Activated CD4-positive, CD25-positive, alpha-beta regulatory T cell treated with anti-CD3 and anti-CD28 coated beads, Interleukin-2, amount 50 U/mL, for 24 hours (primary cell): ENCODE data around the gene HNRNPLL.
A peak's percentile ranks its signal among the peaks of the same experiment; 100 is the strongest.
"Not testable (repeated sequence)": the region's sequence is repeated elsewhere in the genome, so short reads cannot be mapped to it uniquely, and the experiment has no call there.

Experiments used
- ATAC-seq, 2 donors: fragments of 150-1000 bp; cut with Tn5 transposase; one replicate each; pipeline ENCODE4 v1.10.0; 2021; ENCODE audit warnings: mild to moderate bottlenecking in 1 of 2, moderate library complexity in 1 of 2

The HNRNPLL gene

DNA sequence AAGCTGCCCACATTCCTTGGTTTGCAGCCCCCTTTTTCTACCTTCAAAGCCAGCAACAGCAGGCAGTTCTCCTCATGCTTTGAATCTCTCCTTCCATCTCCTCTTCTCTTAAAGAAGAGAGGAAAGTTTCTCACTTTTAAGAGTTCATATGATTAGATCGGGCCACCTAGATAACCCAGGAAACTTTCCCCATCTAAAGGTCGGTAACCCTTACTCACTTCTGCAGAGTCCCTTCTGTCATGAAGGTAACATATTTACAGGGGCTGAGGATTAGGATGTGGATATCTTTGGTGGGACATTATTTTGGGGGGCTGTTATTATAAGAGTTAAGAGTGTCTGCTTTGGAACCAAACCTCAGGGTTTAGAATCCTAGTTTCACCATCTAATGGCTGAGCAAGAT lies 51.0 kb downstream of the HNRNPLL start:
- peak in 1 of 2 donors; percentile 24 for ATAC-seq

DNA sequence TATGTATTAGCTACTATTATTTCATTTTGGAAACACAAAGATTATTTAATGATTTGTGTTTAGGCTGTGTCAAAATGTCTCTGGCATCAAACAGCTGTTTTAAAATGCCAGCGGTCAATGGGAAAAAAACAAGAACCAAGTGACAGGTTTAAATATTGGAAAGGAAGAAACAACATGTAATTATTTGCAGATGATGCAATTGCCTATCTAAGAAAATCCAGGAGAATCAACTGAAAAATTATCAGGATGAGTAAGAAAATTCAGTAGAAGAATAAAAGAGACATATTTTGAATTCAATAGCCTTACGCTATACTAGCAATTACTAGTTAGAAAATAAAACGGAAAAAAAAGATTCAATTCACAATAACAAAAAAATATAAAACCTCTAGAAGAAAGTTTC lies 51.6 kb downstream of the HNRNPLL start:
- no peak for ATAC-seq

DNA sequence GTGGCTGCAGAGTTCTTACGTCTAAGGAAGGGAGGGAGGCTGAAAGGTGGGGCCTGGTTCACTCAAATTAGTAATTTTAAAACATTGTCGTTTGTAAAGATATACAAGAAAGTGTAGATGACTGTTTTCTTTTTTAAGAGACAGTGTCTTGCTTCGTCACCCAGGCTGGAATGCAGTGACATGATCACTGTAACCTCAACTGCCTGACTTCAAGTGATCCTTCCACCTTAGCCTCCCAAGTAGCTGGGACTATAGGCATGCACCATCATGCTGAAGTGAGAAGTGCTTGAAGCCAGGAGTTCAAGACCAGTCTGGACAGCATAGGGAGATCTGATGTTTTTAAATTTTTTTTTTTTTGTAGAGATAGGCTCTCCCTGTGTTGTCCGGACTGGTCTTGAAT lies 52.9 kb downstream of the HNRNPLL start:
- no peak for ATAC-seq

DNA sequence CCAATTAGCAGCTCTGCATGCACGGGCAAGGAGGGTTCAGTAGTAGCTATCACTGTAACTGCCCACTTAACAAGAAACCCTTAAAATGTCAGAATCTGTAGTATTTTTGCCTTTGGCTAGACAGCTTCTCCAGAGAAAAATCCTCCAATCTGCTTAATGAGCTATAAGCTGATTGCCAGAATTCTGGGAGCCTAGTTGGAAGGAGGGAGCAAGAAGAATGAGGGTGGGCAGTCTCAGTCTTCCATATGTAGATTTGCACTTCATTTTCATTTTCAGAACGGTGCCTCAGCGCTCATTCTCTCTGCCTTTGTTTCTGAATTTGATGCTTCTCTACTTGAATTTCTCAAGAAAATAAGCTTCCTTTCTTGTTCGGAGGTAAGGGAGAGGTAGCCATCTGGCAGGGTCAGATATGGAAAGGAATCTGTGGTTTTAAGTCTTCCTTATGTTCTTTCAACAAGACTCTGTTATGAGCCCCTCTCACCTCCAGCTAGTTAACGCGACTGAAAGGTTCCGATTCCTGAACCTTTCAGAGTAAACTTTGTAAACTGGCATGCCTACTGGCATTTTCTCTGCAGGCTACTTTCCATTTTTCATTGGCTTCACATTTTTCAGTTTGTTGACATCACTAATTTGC lies 53.5 kb downstream of the HNRNPLL start:
- no peak for ATAC-seq

DNA sequence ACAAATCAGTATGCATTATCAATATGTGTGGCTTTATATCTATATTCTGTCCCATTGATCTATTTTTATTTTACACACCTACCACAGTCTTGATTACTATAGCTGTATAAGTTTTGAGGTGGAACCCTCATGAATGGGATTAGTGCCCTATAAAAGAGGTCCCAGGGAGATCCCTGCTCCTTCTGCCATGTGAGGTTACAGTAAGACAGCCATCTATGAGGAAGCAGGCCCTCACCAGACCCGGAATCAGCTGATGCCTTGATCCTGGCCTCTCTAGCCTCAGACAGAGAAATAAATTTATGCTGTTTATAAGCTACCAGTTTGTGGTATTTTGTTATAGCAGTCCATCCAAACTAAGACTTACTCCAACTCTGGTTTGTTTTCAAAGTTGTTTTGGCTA lies 54.9 kb downstream of the HNRNPLL start:
- ATAC-seq, result no peak

DNA sequence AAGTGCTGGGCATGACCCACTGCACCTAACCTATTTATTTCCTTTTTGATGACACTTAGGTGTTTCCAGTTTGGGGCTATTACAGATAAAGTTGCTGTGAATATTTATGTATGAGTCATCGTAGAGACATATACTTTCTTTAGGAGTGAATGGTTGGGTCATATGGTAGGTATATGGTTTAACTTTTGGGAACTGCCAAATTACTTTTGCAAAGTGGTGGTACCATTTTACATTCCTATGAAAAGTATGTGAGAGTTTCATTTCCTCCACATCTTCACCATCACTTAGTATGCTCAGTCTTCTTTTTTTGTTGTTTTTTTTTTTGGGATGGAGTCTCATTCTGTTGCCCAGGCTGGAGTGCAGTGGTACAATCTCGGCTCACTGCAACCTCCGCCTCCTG lies 56.1 kb downstream of the HNRNPLL start:
- peak; percentile 19 to 28 for ATAC-seq

DNA sequence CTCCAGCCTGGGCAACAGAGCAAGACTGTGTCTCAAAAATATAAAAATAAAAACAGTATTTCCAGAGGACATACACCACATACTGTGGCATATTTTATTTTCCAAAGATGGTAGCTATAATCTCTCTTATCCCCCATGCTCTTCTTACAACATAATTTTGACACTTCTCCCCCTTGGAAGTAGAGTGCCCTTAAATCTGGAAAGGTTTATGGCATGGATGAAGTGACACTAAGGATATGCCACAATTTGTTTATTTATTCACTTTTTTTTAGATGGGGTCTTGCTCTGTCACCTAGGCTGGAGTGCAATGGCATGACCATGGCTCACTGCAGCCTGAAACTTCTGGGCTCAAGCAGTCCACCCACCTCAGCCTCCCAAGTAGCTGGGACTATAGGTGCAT lies 56.7 kb downstream of the HNRNPLL start:
- ATAC-seq, result no peak

DNA sequence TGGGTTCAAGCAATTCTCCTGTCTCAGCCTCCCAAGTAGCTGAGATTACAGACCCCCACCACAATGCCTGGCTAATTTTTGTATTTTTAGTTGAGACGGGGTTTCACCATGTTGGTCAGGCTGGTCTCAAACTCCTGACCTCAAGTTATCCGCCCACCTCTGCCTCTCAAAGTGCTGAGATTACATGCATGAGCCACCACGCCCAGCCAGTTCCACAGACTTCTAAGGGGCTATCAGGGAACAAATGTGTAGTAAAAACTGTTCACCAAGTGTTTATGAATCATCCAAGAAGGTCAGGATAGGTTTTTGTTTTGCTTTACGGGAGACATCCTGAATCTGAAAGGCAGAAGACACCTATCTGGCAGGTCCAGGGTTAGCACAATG lies 60.5 kb downstream of the HNRNPLL start:
- peak in 1 of 2 donors; percentile 26 for ATAC-seq

DNA sequence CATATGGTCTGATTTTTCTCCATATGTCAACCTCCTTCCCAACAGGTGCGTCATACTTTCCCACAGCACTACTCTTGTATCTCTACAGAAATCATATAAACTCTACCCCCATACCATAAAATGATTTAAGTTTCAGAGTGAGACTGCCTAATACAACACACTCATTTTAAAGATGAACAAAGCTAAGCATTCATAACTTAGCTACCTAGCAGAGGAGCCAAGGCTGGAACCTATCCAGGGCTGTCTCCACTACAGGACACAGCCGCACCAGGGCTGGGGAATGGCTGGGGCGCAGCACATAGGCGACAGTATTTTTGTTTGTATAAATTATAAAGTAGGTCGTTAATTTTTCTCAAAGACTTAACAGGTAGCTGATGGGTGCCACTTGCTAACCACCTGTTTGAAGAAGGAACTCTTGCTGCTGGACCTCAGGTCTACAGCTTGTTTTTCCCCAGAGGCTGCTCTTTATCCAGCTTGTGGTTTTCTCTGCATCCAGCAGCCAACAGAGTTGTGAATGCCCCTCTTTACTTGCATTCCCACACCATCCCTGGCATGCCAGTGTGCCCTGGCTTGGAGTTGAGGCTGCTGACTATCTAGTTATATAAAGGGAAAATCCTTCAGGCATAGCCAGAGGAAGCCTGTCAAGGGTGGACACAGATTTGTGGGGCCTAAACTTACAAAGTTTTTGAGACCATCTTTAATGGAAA lies 62.0 kb downstream of the HNRNPLL start:
- ATAC-seq, result no peak

DNA sequence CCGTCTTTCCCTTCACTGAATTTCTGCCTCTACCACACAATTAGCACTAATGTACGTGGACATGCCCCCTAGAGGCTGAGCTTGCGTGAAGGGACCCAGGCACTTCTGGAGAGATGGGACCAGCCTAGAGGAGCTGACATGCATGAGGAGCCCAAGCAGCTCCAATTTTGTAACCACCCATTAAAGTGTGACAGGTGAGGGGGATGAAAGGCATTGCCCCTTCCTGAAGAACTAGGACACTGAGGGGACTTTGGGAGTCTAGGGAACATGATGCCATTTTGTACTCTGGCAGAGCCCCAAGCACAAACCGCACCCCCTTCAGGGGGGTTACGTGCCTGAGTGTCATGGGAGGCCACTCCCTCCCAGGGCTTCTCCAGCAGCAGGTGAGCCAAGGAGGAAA lies 63.6 kb downstream of the HNRNPLL start:
- ATAC-seq, result no peak

DNA sequence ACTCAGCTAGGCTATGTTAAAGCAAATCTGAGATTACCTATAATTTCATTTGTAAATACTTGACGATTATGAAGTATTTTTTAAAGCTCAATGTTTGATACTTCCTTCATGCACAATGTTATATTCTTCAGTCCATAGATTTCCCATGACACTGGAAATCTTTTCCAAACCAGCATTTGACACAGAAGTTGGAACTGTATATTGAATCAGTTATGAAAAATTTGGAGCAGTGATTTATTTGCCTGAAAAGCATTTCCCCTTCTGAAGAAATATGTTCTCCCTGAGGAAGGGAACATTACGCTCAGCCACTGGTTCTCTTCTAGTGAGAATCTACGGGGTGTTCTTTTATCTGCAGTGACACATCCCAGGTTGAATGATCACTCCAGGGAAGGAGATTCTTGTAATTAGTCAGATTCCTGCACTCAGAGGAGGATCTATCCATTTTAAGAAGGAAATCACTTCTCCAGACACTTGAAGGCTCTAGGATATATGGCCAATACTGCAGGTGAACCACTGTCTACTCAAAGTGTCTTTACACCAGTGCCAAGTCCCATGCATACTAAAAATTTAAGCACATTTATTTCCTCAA lies 64.7 kb downstream of the HNRNPLL start:
- ATAC-seq, result no peak

DNA sequence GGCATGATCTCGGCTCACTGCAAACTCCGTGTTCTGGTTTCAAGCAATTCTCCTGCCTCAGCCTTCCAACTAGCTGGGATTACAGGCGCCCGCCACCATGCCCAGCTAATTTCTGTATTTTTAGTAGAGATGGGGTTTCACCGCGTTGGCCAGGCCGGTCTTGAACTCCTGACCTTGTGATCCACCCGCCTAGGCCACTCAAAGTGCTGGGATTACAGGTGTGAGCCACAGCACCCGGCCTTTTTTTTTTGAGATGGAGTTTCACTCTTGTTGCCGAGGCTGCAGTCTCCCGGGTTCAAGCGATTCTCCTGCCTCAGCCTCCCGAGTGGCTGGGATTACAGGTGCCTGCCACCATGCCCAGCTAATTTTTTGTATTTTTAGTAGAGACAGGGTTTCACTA lies 65.4 kb downstream of the HNRNPLL start:
- not testable (repeated sequence) for ATAC-seq

DNA sequence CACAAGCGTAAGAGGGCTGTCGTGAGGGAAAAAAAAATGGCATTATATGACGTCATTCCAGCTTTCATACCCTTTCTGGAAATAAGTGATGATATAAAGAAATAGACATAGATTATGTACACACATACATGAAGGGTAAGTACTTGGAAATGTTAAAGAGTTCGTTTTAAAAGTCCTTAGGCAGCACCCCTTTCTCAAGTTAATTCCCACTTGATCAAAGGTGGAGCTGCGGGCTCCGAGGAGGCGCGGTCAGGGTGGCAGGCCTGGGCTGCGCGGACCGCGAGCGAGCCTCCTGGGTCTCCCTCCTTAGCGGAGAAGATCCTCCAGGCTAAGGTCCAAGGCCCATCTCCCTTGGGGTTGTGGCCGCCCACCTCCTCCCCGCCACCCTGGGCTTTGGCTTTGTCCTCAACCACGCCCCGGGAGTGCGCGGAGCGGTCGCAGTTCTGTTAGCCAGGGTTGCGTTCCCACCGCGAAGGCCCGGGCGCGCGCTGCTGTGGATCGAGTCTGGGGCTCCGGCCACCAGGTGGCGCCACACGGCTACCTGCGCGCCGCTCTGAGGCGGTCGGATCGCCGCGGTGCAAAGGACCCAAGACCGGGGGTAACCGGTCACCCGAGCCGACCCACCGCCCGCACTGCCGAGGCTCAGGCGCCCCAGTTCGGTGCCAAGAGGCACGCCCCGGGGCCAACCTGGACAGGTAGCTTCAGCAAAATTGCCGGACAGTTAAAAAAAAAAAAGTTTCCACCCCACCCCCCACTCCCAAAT lies 66.8 kb downstream of the HNRNPLL start:
- ATAC-seq, result peak; percentile 94 to 95

DNA sequence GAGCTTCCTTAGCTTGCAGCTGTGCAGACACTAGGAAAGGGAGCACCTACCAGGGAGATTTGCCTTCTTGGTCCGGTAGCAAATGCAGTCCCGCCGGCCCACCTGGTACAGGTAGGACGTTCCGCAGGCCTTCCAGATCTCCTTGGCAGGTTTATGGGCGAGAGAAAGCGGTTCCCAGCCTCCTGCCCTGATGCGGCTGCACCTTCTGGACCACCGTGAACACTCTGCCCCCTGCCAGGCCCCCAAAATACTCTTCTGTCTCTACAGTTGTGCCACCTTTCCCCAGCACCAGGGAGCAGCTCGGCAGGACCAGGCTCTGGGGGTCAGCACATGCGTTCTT lies 67.4 kb downstream of the HNRNPLL start:
- ATAC-seq, result no peak

DNA sequence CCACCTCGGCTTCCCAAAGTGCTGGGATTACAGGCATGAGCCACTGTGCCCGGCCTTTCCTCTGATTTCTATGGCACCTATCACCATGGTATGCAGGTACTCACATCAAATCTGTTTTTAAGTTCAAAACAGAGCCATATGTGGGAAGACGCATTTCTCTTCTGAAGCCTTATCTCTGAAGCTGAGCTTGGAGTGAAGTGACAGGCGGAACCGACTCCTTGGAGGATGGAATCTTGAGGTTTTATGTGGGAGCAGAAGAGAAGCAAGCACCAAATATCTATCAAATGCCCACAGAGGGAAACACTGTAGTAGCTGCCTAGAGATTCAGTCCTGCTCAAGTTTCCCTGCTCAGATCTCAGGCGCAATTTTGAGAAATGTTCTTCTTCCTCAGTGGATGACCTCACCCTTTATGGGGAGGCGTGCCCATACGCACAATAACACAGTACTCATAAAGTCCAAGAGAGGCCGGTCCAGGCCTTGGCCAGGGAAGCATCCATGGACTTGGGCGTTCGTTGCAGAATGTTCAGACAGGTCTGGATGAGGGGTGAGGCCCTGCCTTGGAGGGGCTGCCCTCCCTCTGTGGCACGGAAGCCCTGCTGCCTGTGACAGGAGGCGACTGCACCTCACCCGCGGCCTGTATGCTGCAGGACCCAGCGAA lies 67.9 kb downstream of the HNRNPLL start:
- ATAC-seq, result no peak

DNA sequence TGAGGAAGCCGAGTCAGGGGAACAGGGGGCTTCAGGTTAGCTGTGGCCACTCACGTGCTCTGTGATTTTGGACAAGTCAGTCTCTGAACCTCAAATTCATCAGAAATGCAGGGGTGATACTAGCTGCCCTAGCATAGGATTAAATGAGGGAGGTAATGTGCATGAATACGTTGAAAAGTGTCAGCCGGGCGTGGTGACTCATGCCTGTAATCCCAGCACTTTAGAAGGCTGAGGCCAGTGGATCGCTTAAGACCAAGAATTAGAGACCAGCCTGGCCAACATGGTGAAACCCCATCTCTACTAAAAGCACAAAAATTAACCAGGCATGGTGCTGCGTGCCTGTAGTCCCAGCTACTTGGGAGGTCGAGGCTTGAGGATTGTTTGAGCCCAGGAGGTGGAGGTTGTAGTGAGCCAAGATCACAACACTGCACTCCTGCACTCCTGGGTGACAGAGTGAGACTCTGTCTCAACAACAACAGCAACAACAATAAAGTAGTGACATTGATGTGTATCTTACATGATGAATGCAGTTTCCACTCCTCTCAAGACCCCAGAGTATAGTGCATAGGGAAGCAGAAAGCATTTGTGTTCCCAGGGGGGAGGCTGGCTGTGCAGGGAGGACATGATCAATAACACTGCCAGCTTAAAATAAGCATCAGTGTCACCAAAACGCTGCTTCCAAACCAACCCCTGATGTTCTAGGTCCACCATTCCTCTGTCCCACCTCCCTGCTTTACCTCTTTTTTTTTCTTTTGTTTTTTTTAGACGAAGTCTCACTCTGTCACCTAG lies 68.8 kb downstream of the HNRNPLL start:
- no peak for ATAC-seq

DNA sequence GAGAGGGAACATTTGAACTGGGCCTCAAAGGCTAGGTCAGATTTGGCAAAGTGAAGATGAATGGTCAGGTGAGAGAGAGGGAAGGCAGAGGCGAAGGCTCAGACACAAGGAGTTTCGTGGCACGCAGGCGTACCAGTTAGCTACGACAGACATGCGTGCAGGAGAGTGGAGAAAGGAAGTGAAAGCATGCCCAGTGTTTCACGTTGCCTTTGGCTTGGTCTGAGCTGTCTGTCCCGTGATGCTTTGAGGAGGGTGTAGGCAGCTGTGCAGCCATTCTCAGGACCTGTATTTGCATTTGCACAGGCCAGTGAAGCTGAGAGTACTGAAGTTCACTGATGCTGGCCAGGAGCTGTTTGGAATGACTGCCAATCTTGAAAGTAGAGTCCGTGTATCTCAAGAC lies 69.5 kb downstream of the HNRNPLL start:
- ATAC-seq, result peak; percentile 29 to 39

DNA sequence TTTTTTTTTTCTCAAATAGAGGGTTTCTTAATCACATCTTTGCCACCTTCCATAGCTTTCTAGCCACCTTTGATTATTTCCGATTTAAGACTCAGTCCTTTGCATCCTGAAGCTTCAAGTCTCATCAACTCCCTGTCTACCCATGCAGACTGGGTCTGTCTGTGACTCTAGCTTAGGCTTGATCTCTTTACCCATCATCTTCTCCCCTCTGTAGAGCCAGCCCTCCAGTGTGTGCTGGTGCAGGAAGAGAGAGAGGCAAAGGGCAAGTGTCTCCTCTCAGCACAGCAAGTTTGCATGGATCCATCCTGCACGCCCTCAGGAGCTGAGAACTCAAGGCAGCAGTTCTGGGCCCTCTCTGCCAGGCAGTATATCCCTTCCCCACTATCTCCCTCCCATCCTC lies 70.4 kb downstream of the HNRNPLL start:
- no peak for ATAC-seq

DNA sequence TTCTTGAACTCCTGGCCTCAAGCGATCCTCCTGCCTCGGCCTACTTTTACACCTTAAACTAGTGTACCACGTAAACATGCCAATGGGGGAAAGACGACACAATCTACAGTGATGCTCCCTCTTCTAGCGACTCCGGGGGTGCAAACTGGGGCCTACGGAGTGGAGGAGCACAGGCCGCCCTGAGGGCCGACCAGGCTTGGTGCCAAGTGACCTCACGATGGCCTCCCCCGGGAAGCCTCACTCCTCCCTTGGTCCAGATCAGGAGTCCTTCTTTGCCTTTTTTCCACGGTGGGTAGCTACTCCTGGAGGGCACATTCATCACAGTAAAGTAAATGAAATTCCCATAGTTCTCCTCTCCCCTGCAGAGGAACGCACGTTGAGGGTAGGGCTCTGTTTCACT lies 73.5 kb downstream of the HNRNPLL start:
- no peak for ATAC-seq

DNA sequence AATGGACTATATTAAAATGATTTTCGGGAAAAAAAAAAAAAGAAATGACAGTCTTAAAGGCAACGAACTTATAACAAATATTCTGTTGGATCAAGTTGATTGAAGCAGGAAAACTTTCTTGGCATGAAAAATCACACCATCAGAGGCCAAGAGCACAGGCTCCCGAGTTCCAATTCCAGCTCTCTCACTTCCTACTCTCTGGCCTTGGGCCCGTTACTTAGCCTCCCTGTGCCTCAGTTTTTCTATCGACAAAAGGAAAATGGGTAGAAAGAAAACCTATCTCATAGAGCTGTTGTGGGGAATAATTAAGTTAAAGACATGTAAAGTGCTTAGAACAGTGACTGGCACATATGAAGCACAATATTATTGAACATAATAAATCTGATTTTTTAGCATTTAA lies 74.2 kb downstream of the HNRNPLL start:
- ATAC-seq, result no peak

DNA sequence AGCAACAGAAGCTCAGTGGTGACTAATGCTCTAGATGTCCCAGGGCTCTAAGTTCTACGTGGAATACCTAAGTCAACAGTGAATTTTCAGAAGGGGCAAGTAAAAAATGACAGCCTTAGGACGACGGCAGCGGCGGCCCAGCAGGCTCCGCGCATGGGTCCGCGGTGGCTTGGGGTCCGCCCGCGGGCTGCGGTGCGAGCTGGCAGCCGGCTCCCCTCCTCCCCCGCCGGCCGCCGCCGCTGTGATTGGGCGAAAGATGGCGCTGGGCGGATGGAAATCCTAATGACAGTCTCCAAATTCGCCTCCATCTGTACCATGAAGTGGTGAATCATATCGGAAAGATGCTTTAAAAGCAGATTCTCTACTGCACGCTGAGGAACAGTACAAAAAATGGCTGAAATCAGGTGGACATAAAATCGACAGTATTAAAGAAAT lies 74.7 kb downstream of the HNRNPLL start:
- ATAC-seq, result peak; percentile 65 to 75

DNA sequence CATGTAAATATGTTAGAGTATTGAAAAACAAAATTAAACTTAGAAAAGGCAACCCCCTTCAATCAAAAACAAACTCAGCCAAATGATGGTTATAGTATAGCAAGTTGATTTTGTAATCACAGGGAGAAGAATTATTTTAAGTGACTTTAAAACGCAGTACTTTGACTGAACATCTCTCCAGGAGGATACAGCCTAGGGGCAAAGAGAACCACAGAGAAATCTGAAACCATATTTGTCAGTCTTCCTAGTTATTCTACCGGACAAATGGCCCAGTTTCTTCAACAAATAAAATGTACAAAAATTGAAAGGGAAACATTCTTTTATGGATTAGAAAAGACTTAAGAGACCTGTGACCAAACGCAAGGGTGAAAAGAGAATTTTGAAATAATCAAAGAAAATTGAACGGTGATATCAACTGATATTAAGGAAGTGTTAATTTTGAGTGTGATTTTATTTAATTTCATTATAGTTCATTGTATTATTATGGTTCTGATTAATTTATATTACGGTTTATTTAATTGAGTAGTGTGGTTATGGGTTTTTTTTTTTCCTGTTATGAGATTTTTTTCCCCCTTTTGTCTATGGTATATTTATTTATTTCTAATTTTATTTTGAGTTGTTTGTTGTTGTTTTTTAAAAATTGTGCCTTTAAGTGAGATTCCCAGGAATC lies 75.3 kb downstream of the HNRNPLL start:
- no peak for ATAC-seq
